Transverse colon (tissue), 4 donors: ENCODE measurements around the gene ANKS1B. TPM values are rescaled to one million over a fixed set of nuclear protein-coding genes. Genes with fewer than 3 reads are reported as not detected.

Experiments
- DNase-seq: peaks from one replicate; pipeline ENCODE4 v3.0.0-alpha.2; 2019
- H3K27ac ChIP-seq, 4 donors: fragments of 200-600 bp; sonication (generic); 2 replicates each; pipeline ENCODE4 v1.5.1; 2016 to 2018; ENCODE audit warnings: inconsistent platforms in 4 of 4
- H3K27me3 ChIP-seq: fragments of 200-600 bp; sonication (generic); 2 replicates; pipeline ENCODE4 v1.5.1; 2017; ENCODE audit warnings: inconsistent platforms
- H3K36me3 ChIP-seq, 4 donors: fragments of 200-600 bp; sonication (generic); 2 replicates each; pipeline ENCODE4 v1.5.1; 2017 to 2019; ENCODE audit warnings: inconsistent platforms in 4 of 4
- H3K4me1 ChIP-seq, 4 donors: fragments of 200-600 bp; sonication (generic); 2 replicates each; pipeline ENCODE4 v1.5.1; 2017 to 2020; ENCODE audit warnings: inconsistent platforms in 4 of 4
- H3K4me3 ChIP-seq, 4 donors: fragments of 200-600 bp; sonication (generic); 1 replicate in 1 of 4; 2 replicates in 3 of 4; pipeline versions ENCODE4 v1.5.1 to v1.6.1; 2017 to 2019; ENCODE audit warnings: inconsistent platforms in 4 of 4
- H3K9me3 ChIP-seq, 2 donors: fragments of 200-600 bp; sonication (generic); 2 replicates each; pipeline ENCODE4 v1.5.1; 2017 to 2019; ENCODE audit warnings: inconsistent platforms in 2 of 2
- EP300 ChIP-seq: sonication (generic); formaldehyde crosslinking; IDR thresholded peaks from one replicate; pipeline ENCODE4 v1.6.1; 2017; ENCODE audit warnings: antibody characterized with exemption, low read depth
- POLR2A ChIP-seq: fragments of 450-650 bp; IDR thresholded peaks from one replicate; pipeline ENCODE4 v1.6.1; 2016; ENCODE audit warnings: antibody characterized with exemption, mild to moderate bottlenecking, moderate library complexity
- POLR2AphosphoS5 ChIP-seq, 3 donors: sonication (generic); formaldehyde crosslinking; IDR thresholded peaks; one replicate each; pipeline ENCODE4 v1.6.1; 2016; ENCODE audit warnings: antibody characterized with exemption in 3 of 3
- WGBS, 2 donors: methylation state at CpG; one replicate each; pipeline ENCODE4 v1.1.5; 2018; ENCODE audit warnings: low coverage in 1 of 2; 5-methylcytosine and 5-hydroxymethylcytosine counted together
- in situ Hi-C, 4 donors: fragments of 200-750 bp; cut with MboI; loops; one replicate each; pipeline versions ENCODE4 v1.15.0 to v1.15.1; 2017; ENCODE audit warnings: low sequenced_read_pairs in 3 of 4, low pct_ligation_motif_present in 1 of 4, low pct_unique_long_range_greater_than_20kb in 1 of 4
- intact Hi-C: fragments of 100-400 bp; cut with DNase I; formaldehyde crosslinking; loops from one replicate; pipeline ENCODE4 v1.15.1; 2023; ENCODE audit warnings: low total_unique reads
- total RNA-seq, 4 donors: library from RNA; depleted of rRNA; stranded (reverse); fragments of >200 nt; gene quantifications; one replicate each; pipeline ENCODE4 v1.1.0, GENCODE V29; 2016
- TF ChIP-seq, protein P1 (sequence below), 5 experiments: fragments of 200-600 bp in 3 of 5; fragments of 450-650 bp in 2 of 5; sonication (generic) in 3 of 5; IDR thresholded peaks; 1 replicate in 2 of 5; 2 replicates in 3 of 5; pipeline ENCODE4 v1.5.1; 2016 to 2017; ENCODE audit warnings: antibody characterized with exemption in 5 of 5, inconsistent platforms in 3 of 5, mild to moderate bottlenecking in 2 of 5, moderate library complexity in 1 of 5

ANKS1B gene
- total RNA-seq, 4 donors from 2014 or later: 1.4 to 6.4 (median 3.5) TPM; not detected in 1

DNA sequence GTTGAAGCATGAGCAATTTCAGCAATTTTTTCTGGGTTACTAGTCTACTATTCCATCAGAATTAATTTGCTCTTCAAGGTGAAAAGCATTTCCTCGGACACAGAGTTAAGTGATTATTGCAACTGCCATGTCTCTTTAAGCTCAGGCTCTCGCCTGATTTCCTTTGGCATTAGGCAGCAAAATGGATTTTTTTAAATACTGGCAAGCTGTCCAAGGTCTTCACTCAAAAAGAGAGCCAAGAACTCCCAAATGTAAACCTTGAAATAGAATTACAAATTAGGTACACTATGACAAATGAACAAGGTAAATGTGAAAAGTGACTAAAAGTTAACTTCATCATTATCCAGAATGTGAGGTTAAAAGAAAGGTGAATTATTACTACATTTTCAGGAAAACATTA, 225.3 kb downstream of the ANKS1B start:
- no peaks in the 10 kb centered on the region for H3K27me3 ChIP-seq
- 60 to 68% methylated on average over 2 of the region's 2 CpGs for WGBS, 2 donors
- in situ Hi-C loops: loop anchor here in 2 of 4 donors (25.0 kb wide), 1 partner anchor 722 kb away; no protein-coding TSS in a partner anchor
- no peaks in the 10 kb centered on the region for H3K36me3 ChIP-seq
- no peak for DNase-seq
- no peak overlapping the region for H3K27ac ChIP-seq
- H3K9me3 ChIP-seq: no peaks in the 10 kb centered on the region
- no peak overlapping the region for H3K4me3 ChIP-seq
- intact Hi-C loops: no loop called here
- no peak for TF ChIP-seq POLR2A
- TF ChIP-seq EP300: no peak
- no peak for TF ChIP-seq POLR2AphosphoS5 (IDR thresholded peaks at IDR 0.05)
- TF ChIP-seq, protein P1, sequence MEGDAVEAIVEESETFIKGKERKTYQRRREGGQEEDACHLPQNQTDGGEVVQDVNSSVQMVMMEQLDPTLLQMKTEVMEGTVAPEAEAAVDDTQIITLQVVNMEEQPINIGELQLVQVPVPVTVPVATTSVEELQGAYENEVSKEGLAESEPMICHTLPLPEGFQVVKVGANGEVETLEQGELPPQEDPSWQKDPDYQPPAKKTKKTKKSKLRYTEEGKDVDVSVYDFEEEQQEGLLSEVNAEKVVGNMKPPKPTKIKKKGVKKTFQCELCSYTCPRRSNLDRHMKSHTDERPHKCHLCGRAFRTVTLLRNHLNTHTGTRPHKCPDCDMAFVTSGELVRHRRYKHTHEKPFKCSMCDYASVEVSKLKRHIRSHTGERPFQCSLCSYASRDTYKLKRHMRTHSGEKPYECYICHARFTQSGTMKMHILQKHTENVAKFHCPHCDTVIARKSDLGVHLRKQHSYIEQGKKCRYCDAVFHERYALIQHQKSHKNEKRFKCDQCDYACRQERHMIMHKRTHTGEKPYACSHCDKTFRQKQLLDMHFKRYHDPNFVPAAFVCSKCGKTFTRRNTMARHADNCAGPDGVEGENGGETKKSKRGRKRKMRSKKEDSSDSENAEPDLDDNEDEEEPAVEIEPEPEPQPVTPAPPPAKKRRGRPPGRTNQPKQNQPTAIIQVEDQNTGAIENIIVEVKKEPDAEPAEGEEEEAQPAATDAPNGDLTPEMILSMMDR (IDR thresholded peaks at IDR 0.05): no peak
- H3K4me1 ChIP-seq: no peaks in the 10 kb centered on the region

DNA sequence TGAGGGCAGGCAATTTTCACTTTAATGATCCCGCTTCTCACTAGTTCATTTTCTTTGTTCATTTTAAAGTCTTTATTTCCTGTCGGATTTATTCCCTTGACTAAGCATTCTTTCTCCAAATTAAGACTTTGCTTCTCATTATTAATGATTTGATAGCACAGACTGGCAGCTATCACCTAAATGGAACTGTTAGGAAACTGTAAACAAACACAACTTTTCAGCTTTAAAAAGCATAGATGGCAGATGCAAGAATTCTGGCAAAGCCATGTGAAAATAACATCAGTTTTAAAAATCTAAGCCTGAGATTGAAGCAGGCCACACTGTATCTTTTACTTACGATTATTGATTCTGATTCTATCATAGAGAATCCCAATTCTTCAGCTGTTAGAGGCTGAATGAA, 225.7 kb downstream of the ANKS1B start:
- H3K27ac ChIP-seq: no peak overlapping the region
- no peaks in the 10 kb centered on the region for H3K27me3 ChIP-seq
- no peaks in the 10 kb centered on the region for H3K36me3 ChIP-seq
- TF ChIP-seq, protein P1 (IDR thresholded peaks at IDR 0.05): no peak
- no peak for TF ChIP-seq EP300
- TF ChIP-seq POLR2A: no peak
- no peak for TF ChIP-seq POLR2AphosphoS5 (IDR thresholded peaks at IDR 0.05)
- WGBS, 2 donors: 82 to 88% methylated on average over 3 of the region's 3 CpGs
- no peaks in the 10 kb centered on the region for H3K9me3 ChIP-seq
- DNase-seq: no peak
- no peak overlapping the region for H3K4me3 ChIP-seq
- H3K4me1 ChIP-seq: no peaks in the 10 kb centered on the region
- in situ Hi-C loops: loop anchor here in 2 of 4 donors (25.0 kb wide), 1 partner anchor 722 kb away; no protein-coding TSS in a partner anchor
- intact Hi-C loops: no loop called here

DNA sequence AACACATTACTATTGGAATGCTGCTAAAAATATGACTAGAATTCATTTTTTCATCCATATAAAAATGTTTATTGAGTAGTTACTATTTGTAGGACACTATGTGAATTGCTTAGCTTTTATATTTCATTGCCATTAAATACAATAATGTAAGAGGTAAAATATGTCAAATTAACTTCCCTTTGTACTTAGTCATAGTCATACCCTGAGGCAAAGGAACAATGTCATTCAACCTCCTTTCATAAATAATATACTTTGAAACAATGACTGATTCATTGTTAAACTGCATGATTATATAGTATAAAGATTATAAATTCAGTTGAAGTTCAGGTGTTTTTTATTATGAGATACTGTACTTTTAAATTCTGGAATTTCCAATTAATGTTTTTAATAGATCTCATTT, 232.0 kb downstream of the ANKS1B start:
- Histone ChIP-seq H3K27me3 (no peaks in the 10 kb centered on the region), H3K9me3 (peaks cover 0 to 2% of the 10 kb centered on the region in 2 donors), H3K4me3 (no peak overlapping the region), H3K36me3 (no peaks in the 10 kb centered on the region), H3K4me1 (no peaks in the 10 kb centered on the region), H3K27ac (no peak overlapping the region)
- TF ChIP-seq, protein P1 (IDR thresholded peaks at IDR 0.05): no peak
- no peak for TF ChIP-seq POLR2AphosphoS5 (IDR thresholded peaks at IDR 0.05)
- TF ChIP-seq POLR2A: no peak
- no peak for TF ChIP-seq EP300
- in situ Hi-C loops (loop anchor here in 2 of 4 donors (25.0 kb wide), 1 partner anchor 715 kb away; no protein-coding TSS in a partner anchor), intact Hi-C loops (no loop called here)
- no peak for DNase-seq

DNA sequence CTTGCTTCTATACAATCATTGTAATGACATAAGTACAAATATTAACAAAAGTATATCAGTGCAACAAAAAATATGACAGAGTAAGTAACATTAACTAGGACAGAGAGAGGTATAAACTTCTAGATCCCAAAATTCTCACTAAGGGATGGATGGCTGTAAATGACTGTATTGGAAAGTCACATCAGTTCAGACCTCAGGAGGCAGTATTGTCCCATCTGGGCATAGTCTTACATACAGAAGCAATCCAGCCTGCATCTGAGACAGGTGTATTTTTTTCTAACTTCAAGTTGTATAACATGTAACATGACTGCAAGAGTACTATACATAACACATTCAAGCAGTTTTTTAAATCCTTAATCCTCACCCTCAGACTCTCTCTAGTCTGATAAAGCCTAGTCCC, 238.2 kb downstream of the ANKS1B start:
- Histone ChIP-seq H3K4me3 (no peak overlapping the region), H3K36me3 (no peaks in the 10 kb centered on the region), H3K9me3 (no peaks in the 10 kb centered on the region), H3K4me1 (no peaks in the 10 kb centered on the region), H3K27me3 (no peaks in the 10 kb centered on the region), H3K27ac (no peak overlapping the region)
- in situ Hi-C loops: loop anchor here in 1 of 4 donors (25.0 kb wide), 1 partner anchor 109 kb away; the partner anchor contains the start of gene GARIN6
- no peak for DNase-seq
- intact Hi-C loops: no loop called here
- TF ChIP-seq POLR2A: no peak
- TF ChIP-seq POLR2AphosphoS5 (IDR thresholded peaks at IDR 0.05): no peak
- no peak for TF ChIP-seq EP300
- TF ChIP-seq, protein P1 (IDR thresholded peaks at IDR 0.05): no peak
